Psoas muscle (tissue), 8 donors: Measurements from ENCODE around the gene RAPGEF4. TPM values are rescaled to one million over a fixed set of nuclear protein-coding genes. Genes with fewer than 3 reads are reported as not detected.

Experiments
- ATAC-seq, 4 donors: fragments of 200-7000 bp; cut with Tn5 transposase; one replicate each; pipeline ENCODE4 v1.9.1; 2020; ENCODE audit warnings: moderate library complexity in 3 of 4, mild to moderate bottlenecking in 2 of 4
- DNase-seq, 2 donors: peaks; one replicate each; pipeline ENCODE4 v3.0.0-alpha.2; 2020
- H3K27ac ChIP-seq: fragments of 200-600 bp; one replicate; pipeline ENCODE4 v1.8.0; 2022
- H3K27me3 ChIP-seq, 3 donors: fragments of 200-600 bp in 1 of 3; one replicate each; pipeline versions ENCODE4 v1.6.1 to v1.8.0; 2013 to 2022; ENCODE audit warnings: low read length in 2 of 3, mild to moderate bottlenecking in 2 of 3, moderate library complexity in 1 of 3; ENCODE audit not compliant: insufficient read depth in 3 of 3
- H3K36me3 ChIP-seq, 2 donors: fragments of 200-600 bp in 1 of 2; one replicate each; pipeline versions ENCODE4 v1.6.1 to v1.8.0; 2013 to 2022; ENCODE audit warnings: low read depth in 1 of 2, mild to moderate bottlenecking in 1 of 2, moderate library complexity in 1 of 2; ENCODE audit not compliant: insufficient read depth in 1 of 2
- H3K4me1 ChIP-seq: fragments of 200-600 bp; one replicate; pipeline ENCODE4 v1.8.0; 2022
- H3K4me3 ChIP-seq: fragments of 200-600 bp; one replicate; pipeline ENCODE4 v1.8.0; 2022; ENCODE audit warnings: mild to moderate bottlenecking
- H3K9me3 ChIP-seq: fragments of 200-600 bp; one replicate; pipeline ENCODE4 v1.8.0; 2022
- WGBS, 3 donors: extraction: QIAGEN DNeasy Blood & Tissue Kit; methylation state at CpG; one replicate each; pipeline versions ENCODE4 v1.1.6 to v1.1.7; 2013; 5-methylcytosine and 5-hydroxymethylcytosine counted together
- intact Hi-C, 2 donors: fragments of 100-400 bp; cut with DNase I; formaldehyde crosslinking; loops; one replicate each; pipeline versions ENCODE4 v1.11.0 to v1.14.2; 2022
- polyA plus RNA-seq, 3 donors: library from polyadenylated mRNA; stranded (reverse); fragments of 200-250 nt; gene quantifications; one replicate each; pipeline ENCODE4 v1.2.3, GENCODE V29; 2013
- total RNA-seq, 4 donors: library from RNA; stranded (reverse); fragmentation: NEBNext Ultra II Directional in 2 of 4; extraction: Animal tissue kit (Norgen Biotek cat#: 25700) in 2 of 4; gene quantifications; one replicate each; pipeline versions ENCODE4 v1.2.1 to v1.2.4, GENCODE V29; 2021 to 2023
- TF ChIP-seq, protein P1 (sequence below): fragments of 200-600 bp; IDR thresholded peaks from one replicate; pipeline ENCODE4 v1.8.0; 2022; ENCODE audit warnings: antibody characterized with exemption
- donor health status: healthy with polysubstance abuse.
- donor health status: DM: no; HTN: no; CAD: no; lungs with moderate emphysema.
- donor health status: Bipolar disorder and iron deficiency.
- donor health status: healthy.
- donor health status: DM: yes; HTN: yes; CAD: no.
- donor health status: DM: no; HTN: no; CAD: no.
- donor health status: DM: no; HTN: no; CAD: no.
- donor health status: DM: yes; HTN: yes; CAD: no.

RAPGEF4 gene
- total and polyA plus RNA-seq, 7 donors = 0.61 to 2.0 (median 0.92) TPM

DNA sequence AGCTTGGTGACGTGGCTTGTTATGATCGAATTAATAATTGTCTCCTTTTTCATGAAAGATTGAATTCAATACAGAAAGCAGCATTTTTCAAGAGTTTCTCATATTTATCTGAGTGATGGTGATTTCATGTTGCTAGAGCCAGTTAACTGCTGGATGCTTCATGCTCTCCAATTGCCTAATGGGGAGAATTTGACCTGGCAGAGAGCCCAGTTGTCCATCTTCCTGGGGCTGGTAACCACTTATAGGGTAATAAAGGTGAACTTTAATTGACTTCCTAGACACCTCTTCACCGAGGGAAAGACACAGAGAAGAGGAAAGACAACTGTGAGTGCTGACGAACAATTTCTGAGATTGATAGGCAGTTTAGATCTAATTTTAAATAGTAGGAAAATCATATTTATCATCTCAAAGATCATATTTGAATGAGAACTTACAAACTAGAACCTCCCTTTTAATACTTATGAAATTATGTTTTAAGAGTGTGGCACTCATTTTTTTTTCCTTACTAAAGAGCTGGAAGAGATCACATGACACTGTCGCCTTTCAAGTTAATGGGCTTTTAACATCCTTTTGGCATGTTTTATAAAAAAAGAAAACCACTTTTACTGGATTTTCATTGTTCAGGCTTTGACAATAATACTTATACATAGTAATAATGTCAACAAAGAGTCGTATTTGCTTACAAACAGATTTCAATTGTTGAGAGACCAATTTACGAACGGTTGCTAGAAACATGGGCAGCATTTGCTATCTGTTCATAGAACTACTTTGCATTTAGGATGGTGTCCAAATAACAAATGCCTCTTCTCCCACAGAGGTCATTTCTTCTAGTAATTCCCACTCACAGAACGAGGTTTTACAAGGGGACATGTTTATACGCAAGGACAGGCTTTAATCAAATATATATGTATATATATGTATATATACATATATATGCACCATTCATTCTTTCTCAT lies 153.3 kb downstream of the RAPGEF4 start:
- WGBS, 3 donors = 29 to 45% (median 35%) methylated on average over 10 of the region's 10 CpGs
- Histone ChIP-seq H3K4me3 (no peak overlapping the region), H3K27ac (no peak overlapping the region), H3K36me3 (no peaks in the 10 kb centered on the region), H3K9me3 (no peaks in the 10 kb centered on the region), H3K27me3 (no peaks in the 10 kb centered on the region), H3K4me1 (no peaks in the 10 kb centered on the region)
- DNase-seq = no peak
- intact Hi-C loops = no loop called here
- ATAC-seq = no peak
- TF ChIP-seq, protein P1, sequence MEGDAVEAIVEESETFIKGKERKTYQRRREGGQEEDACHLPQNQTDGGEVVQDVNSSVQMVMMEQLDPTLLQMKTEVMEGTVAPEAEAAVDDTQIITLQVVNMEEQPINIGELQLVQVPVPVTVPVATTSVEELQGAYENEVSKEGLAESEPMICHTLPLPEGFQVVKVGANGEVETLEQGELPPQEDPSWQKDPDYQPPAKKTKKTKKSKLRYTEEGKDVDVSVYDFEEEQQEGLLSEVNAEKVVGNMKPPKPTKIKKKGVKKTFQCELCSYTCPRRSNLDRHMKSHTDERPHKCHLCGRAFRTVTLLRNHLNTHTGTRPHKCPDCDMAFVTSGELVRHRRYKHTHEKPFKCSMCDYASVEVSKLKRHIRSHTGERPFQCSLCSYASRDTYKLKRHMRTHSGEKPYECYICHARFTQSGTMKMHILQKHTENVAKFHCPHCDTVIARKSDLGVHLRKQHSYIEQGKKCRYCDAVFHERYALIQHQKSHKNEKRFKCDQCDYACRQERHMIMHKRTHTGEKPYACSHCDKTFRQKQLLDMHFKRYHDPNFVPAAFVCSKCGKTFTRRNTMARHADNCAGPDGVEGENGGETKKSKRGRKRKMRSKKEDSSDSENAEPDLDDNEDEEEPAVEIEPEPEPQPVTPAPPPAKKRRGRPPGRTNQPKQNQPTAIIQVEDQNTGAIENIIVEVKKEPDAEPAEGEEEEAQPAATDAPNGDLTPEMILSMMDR = no peak

DNA sequence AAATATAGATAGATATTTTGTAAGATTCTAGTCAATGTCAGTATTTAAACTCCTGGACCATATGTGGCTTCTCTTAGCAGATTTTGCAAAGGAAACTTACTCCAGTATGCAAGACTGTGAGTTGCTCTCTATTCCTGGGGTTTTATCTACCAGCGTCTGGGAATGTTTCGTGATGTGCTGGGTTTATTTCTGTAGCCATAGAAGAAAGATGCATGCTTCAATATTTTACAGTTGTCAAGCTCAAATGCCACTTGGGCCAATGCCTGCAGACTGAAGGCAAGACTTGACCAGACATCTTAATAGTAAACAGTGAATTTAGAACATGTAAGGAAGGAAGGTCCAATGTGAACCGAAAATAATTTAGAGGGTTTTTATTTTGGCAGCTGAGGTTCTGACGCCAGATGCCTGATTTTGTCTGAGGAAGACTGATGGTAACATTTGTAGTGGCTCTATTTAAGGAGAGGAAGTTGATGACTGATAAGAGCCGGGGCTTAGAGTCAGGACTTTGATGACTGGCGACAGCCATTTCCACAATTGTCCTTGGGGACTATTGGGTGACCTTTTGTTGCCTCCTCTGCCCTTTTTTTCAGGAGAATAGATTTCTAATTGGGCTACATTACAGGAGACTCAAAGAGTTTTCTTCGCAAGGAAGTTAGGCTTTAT lies 154.3 kb downstream of the RAPGEF4 start:
- Histone ChIP-seq H3K36me3 (no peaks in the 10 kb centered on the region), H3K27ac (no peak overlapping the region), H3K27me3 (no peaks in the 10 kb centered on the region), H3K4me1 (no peaks in the 10 kb centered on the region), H3K9me3 (no peaks in the 10 kb centered on the region), H3K4me3 (no peak overlapping the region)
- intact Hi-C loops = no loop called here
- ATAC-seq (no peak), DNase-seq (no peak)
- TF ChIP-seq, protein P1 = no peak
- 17 to 21% (median 18%) methylated on average over 7 of the region's 7 CpGs for WGBS, 3 donors

DNA sequence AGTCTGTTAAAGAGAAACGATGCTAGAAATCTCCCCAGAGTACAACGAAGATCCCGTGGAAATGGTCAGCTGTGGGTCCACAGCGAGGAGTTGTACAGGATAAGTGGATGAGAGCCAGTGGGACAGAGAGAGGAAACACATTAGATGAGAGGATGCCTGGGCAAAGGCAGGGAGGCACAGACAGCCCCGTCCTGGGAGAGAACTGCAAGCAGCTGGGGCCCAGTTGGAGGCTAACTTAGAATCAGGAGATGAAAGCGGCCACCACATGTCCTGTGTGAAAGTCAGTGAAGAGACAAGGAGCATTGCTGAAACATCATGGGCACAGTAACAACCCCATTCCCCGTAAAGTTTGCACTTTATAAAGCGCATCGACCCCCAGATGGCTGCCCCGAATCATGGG lies 157.5 kb downstream of the RAPGEF4 start:
- WGBS, 3 donors = 73 to 81% (median 75%) methylated on average over 10 of the region's 10 CpGs
- TF ChIP-seq, protein P1 = no peak
- H3K4me1 ChIP-seq = no peaks in the 10 kb centered on the region
- no peak for DNase-seq
- intact Hi-C loops = no loop called here
- no peak overlapping the region for H3K4me3 ChIP-seq
- H3K27ac ChIP-seq = no peak overlapping the region
- H3K9me3 ChIP-seq = no peaks in the 10 kb centered on the region
- ATAC-seq = no peak
- H3K36me3 ChIP-seq = no peaks in the 10 kb centered on the region
- peaks cover 0 to 4% (median 0%) of the 10 kb centered on the region in 3 donors for H3K27me3 ChIP-seq

DNA sequence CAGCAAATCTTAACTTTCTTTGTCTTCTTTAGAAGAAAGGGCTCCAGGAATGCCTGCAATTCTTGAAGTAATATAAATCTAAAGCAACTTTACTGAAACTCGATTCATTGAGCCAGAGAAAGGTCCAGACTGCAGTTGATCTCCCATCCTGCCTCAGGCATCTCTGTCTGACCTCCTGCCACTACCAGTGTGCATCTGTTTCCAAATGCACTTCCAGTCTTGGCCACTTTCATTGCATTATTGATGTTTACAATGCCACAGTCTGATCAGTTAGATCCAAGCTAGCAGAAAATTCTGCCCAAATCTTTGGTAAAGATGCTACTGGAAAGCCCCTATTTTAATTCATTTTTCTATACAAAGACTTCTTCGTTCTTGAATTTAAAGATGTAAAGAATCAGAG lies 158.0 kb downstream of the RAPGEF4 start:
- WGBS, 3 donors = 66 to 69% (median 69%) methylated on average over 2 of the region's 2 CpGs
- peaks cover 0 to 4% (median 0%) of the 10 kb centered on the region in 3 donors for H3K27me3 ChIP-seq
- DNase-seq = no peak
- no peak overlapping the region for H3K27ac ChIP-seq
- H3K4me3 ChIP-seq = no peak overlapping the region
- H3K4me1 ChIP-seq = no peaks in the 10 kb centered on the region
- H3K9me3 ChIP-seq = no peaks in the 10 kb centered on the region
- no peak for ATAC-seq
- TF ChIP-seq, protein P1 = no peak
- intact Hi-C loops = no loop called here
- H3K36me3 ChIP-seq = no peaks in the 10 kb centered on the region
